GM12874 (cell line): ENCODE data around the gene MPHOSPH9.

Experiments
- TF ChIP-seq, protein P1 (sequence below): IDR thresholded peaks from 2 replicates; pipeline ENCODE4 v1.5.1; 2011; ENCODE audit warnings: low read depth, mild to moderate bottlenecking, control low read depth, low read length, moderate library complexity; ENCODE audit not compliant: insufficient read depth

MPHOSPH9 gene

DNA sequence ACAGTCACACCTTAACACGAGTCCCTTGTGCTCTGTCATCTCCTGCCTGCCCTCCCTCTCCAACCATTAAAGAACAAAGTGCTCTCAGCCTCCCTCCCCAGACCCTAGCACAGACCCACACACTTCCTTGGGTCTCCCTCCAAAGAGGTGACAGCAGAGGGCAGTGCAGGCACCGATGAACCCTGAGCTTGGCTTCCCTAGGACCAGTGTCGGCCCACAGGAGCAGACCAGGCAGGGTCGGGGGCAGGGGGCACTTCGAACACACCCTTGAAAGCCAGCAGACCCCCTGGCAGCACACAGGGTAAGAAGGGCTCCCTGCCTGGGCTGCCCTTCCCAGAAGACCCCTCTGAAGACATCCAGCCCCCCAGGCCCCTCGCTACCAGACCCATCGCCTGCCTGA lies 31.7 kb upstream of the MPHOSPH9 start:
- TF ChIP-seq, protein P1, sequence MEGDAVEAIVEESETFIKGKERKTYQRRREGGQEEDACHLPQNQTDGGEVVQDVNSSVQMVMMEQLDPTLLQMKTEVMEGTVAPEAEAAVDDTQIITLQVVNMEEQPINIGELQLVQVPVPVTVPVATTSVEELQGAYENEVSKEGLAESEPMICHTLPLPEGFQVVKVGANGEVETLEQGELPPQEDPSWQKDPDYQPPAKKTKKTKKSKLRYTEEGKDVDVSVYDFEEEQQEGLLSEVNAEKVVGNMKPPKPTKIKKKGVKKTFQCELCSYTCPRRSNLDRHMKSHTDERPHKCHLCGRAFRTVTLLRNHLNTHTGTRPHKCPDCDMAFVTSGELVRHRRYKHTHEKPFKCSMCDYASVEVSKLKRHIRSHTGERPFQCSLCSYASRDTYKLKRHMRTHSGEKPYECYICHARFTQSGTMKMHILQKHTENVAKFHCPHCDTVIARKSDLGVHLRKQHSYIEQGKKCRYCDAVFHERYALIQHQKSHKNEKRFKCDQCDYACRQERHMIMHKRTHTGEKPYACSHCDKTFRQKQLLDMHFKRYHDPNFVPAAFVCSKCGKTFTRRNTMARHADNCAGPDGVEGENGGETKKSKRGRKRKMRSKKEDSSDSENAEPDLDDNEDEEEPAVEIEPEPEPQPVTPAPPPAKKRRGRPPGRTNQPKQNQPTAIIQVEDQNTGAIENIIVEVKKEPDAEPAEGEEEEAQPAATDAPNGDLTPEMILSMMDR = peak; percentile 30; the same call in 1 of the 2 replicates

DNA sequence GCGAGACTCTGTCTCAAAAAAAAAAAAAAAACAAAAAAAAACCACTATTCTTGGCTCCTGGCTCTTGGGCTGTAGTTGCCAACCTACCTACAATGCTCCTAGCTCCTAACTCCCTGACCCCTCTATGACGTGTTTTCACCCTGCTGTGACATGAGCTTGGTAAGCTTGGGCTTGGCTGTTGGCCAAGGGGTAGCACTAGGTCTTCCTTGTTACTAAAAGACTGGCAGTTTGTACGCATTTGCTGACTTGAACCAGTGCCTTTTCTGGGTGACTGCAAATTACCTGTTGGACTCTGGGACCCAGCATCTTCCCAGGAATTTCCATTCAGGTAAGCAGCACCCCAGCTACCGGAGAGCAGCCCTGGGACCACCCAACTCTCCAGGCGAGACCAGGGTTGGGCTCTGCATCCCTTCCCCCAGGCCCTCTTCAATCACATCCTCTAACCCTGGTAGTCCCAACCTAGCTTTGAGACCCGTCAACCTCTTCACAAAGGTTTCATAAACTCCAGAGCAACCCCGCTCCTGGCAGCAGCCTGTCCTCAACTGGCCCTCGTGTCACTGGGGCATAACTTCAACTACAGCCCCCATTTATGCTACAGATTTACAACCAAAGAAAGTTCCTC lies 30.4 kb upstream of the MPHOSPH9 start:
- TF ChIP-seq, protein P1 = no peak

DNA sequence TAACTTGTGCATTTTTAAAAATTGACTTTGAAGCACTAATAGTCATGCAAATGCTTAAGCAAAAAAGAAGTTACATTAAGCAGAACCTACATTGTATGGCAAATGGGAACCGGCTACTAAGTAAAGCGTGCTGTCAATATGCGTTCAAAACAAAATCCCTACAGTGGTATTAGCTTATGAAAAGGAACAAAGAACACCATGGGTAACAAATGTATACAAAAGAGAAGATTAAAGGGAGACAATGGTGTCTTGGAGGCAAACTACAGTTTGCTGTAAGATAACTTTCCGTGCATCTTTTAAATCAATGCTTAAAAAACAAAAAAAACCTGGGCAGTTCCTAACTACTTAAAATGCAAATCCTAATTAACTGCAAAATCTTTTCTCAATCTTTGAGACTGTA lies 28.3 kb upstream of the MPHOSPH9 start:
- TF ChIP-seq, protein P1 = no peak

DNA sequence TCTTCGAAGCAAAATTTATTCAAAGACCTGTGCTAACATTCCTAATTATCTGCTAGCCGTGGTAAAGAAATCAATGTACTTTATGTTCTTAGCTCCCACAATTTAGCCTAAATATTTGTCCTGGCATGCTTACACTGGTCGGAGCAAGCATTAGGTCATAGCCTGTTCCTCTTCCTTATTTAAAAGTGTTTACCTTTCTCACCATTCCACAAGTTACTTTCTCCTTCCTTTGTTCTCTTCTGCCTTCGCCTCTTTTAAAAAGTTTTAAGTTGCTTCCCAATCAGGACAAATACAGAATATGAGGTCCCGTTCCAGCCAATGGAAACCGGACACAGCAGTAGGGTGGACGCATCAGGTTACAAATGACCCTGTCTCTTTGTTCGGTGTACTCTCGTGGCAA lies 27.1 kb upstream of the MPHOSPH9 start:
- TF ChIP-seq, protein P1 = no peak

DNA sequence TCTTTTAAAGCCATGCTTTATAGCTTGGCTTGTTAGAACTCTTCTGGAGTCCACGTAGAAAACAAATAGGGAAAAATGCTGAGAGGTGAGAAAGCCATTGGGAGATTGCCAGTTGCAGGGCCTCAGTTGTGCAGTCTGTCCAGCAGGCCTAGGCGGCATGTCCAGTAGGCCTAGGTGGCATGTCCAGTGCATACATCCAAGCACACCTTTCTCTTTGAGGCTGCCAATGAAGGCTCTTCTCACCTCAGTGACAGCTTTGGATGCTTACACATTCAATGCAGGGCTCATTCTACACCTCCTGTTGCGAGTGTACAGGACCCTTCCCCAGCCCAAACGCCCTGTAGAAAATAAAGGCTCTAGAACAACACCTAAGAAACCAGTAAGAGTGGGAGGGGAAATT lies 25.7 kb upstream of the MPHOSPH9 start:
- TF ChIP-seq, protein P1 = no peak

DNA sequence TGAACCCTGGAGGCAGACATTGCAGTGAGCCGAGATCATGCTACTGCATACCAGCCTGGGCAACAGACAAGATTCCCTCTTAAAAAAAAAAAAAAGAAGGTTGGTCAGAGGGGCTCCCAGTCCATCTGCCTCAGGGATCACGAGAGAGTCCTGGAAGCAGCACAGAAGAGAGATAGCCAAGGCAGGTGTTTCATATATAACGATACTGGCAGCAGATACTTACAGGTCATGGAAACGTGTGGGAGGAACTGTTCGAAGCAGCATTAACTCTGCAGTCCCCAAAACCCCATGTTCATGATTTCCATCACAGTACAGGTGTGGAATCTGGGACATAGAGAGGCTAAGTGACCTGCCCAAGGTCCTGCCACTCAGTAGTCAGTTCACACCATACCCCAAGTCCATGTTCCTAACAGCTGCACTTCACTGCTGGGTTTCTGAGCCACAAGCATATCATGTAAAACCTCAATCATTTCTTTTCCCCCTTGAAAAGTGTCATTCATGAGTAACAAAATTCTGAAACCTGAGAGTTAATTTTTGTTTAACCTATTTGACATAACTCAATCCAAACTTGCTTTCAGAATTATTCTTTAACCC lies 22.0 kb upstream of the MPHOSPH9 start:
- TF ChIP-seq, protein P1 = no peak

DNA sequence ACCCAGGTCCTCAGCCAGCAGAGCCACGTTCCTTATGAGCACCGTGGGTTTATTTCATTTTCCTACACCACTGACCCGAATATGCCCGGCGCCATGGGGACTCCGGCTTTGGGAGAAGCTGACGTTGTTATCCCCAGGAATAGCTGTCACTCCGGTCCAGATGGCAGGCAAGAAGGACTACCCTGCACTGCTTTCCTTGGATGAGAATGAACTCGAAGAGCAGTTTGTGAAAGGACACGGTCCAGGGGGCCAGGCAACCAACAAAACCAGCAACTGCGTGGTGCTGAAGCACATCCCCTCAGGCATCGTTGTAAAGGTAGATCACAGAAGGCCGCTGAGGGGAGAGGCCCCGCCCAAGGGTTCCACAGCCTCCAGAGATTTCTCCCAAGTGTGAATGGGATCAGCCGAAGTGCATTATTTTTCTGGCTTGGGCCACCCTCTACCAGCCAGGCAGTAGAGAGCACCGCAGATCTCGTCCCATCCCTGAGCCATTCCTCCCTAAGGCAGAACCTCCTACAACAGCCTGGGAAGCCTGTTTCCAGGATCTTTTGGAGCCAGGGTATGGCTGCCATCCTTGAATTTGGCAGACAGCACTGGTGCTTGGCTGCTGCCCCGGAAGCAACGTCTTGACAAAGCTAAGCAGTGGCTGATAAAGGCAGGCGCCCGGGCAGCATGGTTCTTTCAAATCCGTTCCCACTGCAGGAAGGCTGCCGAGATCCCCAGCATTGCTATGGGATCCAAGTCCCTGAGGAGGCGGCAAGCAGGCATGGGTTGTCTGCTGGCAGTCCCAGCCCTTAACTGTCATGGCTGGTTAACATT lies 20.9 kb upstream of the MPHOSPH9 start:
- TF ChIP-seq, protein P1 = no peak
